NOMO-1 treated with DMSO at 0.1 percent for 48 hours (cell line): ENCODE measurements around the gene SLC49A3.

Experiments
- DNase-seq: peaks from one replicate; lab custom pipeline; 2025; ENCODE audit not compliant: unreplicated experiment; lab: John Stamatoyannopoulos, UW

Gene SLC49A3

GRCh38 chr4:634599-634985, 54.4 kb downstream of the SLC49A3 start:
- no peak for DNase-seq

DNA sequence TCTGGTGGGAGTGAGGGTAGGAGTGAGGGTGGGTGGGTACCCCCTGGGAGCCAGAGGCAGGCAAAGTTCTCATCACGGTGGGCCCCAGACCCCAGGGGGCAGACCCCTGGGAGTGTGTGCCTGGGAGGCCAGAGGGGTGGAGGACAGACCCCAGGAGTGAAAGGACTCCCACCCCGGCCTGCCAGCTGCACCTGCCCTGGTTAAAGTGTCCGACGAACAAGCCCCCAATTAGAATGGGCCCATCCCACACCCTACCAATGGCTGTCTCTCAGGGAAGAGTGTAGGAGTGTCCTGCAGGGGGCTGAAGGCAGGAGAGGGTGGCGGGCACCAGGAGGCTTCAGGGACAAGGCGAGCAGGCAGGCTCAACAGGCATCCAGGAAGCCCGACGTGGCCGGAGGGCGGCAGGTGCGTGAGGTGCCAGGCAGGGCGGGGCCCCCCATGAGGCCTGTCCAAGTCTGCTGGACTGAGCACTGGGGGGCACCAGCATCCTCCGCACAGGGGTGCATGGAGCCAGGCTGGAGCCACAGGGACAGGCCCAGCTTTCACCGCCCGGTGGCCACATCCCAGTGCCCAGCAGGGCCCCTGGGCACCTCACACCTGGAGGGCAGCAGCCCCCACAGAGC, 54.9 kb downstream of the SLC49A3 start:
- no peak for DNase-seq

- DNase-seq, result no peak
Observed at GRCh38 chr4:633406-633805, 55.5 kb downstream of the SLC49A3 start.

DNA sequence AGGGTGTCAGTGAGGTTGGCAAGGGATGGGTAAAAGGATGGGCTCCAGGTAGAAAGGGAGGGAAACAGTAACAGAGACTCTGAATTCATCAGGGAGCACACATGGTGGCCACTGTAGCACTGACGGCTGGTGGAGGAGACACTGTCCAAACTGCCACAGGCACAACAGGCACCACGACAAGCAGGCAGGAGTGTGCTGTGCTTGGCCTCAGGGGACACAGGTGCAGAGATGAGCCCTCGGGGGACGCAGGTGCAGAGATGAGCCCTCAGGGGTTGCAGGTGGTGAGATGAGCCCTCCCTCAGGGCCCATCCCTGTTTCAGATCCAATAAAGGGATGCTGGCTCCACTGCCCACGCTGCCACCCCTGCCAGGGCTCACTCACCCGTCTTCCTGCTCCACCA, 56.0 kb downstream of the SLC49A3 start:
- DNase-seq, result no peak

GRCh38 chr4:632196-632790, 56.7 kb downstream of the SLC49A3 start:
- DNase-seq, result no peak
